Rectal smooth muscle tissue (tissue), 1 donor: Measurements from ENCODE around the gene MAMLD1.

Experiments used
- H3K27ac ChIP-seq: one replicate; pipeline ENCODE4 v1.7.0; 2013; ENCODE audit warnings: low read depth, low read length, inconsistent platforms
- H3K27me3 ChIP-seq: one replicate; pipeline ENCODE4 v1.7.0; 2013; ENCODE audit warnings: low read length; ENCODE audit not compliant: control insufficient read depth, insufficient read depth
- H3K36me3 ChIP-seq: one replicate; pipeline ENCODE4 v1.7.0; 2013; ENCODE audit warnings: low read length; ENCODE audit not compliant: control insufficient read depth, insufficient read depth
- H3K4me1 ChIP-seq: one replicate; pipeline ENCODE4 v1.7.0; 2013; ENCODE audit warnings: low read length; ENCODE audit not compliant: control insufficient read depth, insufficient read depth
- H3K4me3 ChIP-seq: one replicate; pipeline ENCODE4 v1.7.0; 2013; ENCODE audit warnings: low read length
- H3K9ac ChIP-seq: one replicate; pipeline ENCODE4 v1.7.0; 2013; ENCODE audit warnings: low read length

MAMLD1 gene

DNA sequence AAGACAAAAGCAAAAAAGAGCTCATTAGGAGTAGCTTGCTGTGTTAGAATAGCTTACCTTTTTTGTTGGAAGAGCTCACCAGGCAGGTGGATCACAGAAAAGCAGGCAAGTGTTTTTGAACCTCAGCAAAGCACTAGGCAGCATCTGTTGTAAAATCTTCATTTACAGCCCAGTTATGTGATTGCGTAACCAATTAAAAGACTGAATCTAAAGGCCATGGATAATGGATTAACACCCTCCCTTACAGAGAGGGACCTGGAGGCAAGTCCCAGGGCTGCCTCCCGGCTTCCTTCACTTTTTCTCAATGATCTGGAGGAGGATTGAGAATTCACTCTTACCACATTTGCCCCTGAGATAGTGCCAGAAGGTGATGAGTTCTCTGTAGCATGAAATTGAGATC, 51.1 kb downstream of the MAMLD1 start:
- no peaks in the 10 kb centered on the region for H3K4me1 ChIP-seq
- no peak overlapping the region for H3K27ac ChIP-seq
- no peaks in the 10 kb centered on the region for H3K36me3 ChIP-seq
- no peak overlapping the region for H3K4me3 ChIP-seq
- H3K27me3 ChIP-seq = no peaks in the 10 kb centered on the region
- no peak overlapping the region for H3K9ac ChIP-seq

DNA sequence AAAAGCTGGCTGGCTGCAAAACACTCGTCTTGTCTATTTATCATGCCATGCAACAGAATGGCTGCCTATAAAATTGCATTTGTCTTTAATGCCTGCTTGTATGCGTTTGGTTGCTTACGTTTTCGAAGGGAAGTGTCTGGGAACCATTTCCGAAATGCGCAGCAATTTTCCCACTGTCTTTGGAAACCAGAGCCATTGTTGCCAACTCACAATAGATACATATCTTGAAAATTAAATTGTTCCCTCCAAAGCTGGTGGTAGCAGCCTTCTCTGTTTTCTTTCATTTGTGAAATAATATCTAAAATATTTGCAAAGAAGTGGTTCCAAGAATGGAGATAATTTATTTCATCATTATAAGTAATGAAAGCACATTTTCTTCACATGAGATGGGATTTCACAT, 53.4 kb downstream of the MAMLD1 start:
- Histone ChIP-seq H3K36me3 (no peaks in the 10 kb centered on the region), H3K9ac (no peak overlapping the region), H3K27ac (no peak overlapping the region), H3K4me1 (no peaks in the 10 kb centered on the region), H3K27me3 (no peaks in the 10 kb centered on the region), H3K4me3 (no peak overlapping the region)

DNA sequence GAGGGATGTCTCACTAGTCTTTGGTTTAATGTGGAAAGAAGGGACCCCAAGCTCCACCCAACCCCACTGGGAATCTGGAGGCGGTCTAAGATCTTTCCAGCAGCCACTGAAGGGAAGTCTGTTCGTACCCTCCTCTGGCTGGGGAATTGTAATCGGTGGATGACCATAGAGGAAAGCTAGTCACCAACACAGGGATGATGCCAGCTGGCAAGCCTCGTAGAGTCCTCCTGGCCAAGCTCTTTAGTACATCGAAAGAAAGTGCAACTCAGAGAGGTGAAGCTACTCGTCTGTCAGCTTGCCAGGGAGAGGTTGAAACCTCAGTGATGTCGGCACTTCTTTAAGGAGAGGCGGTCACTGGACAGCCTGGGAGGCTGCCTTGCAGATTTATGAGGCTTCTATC, 58.7 kb downstream of the MAMLD1 start:
- no peaks in the 10 kb centered on the region for H3K27me3 ChIP-seq
- no peak overlapping the region for H3K27ac ChIP-seq
- H3K4me1 ChIP-seq = no peaks in the 10 kb centered on the region
- H3K9ac ChIP-seq = no peak overlapping the region
- H3K4me3 ChIP-seq = no peak overlapping the region
- H3K36me3 ChIP-seq = no peaks in the 10 kb centered on the region

DNA sequence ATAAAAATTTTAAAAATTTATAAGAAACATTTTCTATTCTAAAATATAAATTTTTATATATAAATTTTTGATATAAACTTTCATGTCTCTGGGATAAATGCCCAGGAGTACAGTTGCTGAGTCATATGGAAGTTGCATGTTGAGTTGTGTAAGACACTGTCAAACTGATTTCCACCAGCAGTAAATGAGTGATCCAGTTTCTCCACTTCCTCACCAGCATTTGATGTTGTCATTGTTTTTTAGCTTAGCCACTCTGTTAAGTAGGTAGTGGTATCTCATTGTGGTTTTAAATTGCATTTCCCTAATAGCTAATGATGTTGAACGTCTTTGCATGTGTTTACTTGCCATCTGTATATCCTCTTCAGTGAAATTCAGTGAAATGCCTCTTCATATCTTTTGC, 66.5 kb downstream of the MAMLD1 start:
- Histone ChIP-seq H3K27me3 (no peaks in the 10 kb centered on the region), H3K4me1 (no peaks in the 10 kb centered on the region), H3K4me3 (no peak overlapping the region), H3K36me3 (no peaks in the 10 kb centered on the region), H3K9ac (no peak overlapping the region), H3K27ac (no peak overlapping the region)

DNA sequence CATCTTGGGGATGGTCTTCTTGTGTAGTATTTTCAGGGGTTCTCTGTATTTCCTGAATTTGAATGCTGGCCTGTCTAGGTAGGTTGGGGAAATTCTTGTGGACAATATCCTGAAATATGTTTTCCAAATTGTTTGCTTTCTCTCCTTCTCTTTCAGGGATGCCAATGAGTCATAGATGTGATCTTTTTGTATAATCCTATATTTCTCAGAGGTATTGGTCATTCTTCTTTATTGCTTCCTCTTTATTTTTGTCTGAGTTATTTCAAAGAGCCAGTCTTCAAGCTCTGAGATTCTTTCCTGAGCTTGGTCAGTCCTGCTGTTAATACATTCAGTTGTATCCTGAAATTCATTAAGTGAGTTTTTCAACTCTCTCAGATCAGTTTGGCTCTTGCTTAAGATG, 73.1 kb downstream of the MAMLD1 start:
- H3K27me3 ChIP-seq = no peaks in the 10 kb centered on the region
- H3K9ac ChIP-seq = no peak overlapping the region
- no peak overlapping the region for H3K4me3 ChIP-seq
- H3K4me1 ChIP-seq = no peaks in the 10 kb centered on the region
- H3K36me3 ChIP-seq = no peaks in the 10 kb centered on the region
- H3K27ac ChIP-seq = no peak overlapping the region

DNA sequence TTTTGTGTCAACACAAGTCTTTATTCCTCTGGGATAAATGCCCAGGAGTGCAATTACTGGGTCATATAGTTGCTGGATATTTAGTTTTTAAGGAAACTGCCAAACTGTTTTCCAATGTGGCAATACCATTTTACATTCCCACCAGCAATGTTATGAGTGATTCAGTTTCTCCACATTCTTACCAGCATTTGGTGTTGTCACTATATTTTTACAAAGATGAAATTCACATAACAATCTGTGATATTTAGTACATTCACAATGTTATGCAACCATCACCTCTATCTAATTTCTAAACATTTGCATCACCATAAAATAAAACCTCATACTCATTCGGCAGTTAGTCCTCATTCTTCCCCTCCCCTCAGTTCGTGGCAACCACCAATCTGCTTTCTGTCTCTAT, 75.0 kb downstream of the MAMLD1 start:
- H3K36me3 ChIP-seq = no peaks in the 10 kb centered on the region
- H3K4me3 ChIP-seq = no peak overlapping the region
- no peak overlapping the region for H3K27ac ChIP-seq
- no peaks in the 10 kb centered on the region for H3K27me3 ChIP-seq
- H3K4me1 ChIP-seq = no peaks in the 10 kb centered on the region
- H3K9ac ChIP-seq = no peak overlapping the region

DNA sequence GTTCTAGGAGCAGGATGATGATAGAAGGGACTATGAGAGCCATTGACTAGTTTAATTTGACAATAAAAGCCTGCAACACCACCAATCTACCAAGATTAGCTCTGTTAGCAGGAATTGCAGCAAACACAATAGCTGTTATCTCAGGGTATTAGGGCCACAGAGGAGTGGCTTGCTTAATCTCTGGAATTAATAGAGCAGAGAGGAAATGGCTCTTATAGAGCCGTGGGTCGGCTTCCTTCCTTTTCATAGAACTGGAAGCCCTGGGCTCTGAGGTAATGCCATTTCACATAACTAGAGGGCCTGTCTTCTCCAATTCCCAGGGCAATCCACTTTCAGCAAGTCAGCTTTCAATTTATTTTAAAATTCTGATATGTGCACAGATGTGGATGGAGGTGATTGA, 83.0 kb downstream of the MAMLD1 start:
- Histone ChIP-seq H3K27me3 (no peaks in the 10 kb centered on the region), H3K36me3 (no peaks in the 10 kb centered on the region), H3K4me1 (no peaks in the 10 kb centered on the region), H3K9ac (no peak overlapping the region), H3K27ac (no peak overlapping the region), H3K4me3 (no peak overlapping the region)

DNA sequence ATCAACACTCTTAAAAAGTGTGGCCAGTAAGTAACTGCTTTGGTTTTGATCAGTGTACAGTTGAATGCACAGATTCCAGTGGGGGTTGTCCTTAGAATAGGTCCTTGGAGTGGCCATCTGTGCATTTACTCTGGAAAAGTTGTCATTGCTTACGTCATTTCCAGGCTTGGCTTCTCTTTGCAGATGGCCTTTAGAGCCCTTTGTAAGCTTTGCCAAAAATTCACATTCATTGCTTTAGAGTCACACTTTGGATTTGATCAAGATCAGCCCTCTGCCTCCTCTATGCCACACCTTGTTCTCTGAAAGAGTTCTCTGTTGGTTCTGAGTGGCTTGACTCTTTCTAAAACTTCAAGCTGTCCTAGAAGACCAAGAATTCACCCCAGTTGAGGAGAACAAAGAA, 83.9 kb downstream of the MAMLD1 start:
- no peaks in the 10 kb centered on the region for H3K4me1 ChIP-seq
- no peak overlapping the region for H3K9ac ChIP-seq
- H3K36me3 ChIP-seq = no peaks in the 10 kb centered on the region
- H3K4me3 ChIP-seq = no peak overlapping the region
- H3K27ac ChIP-seq = no peak overlapping the region
- no peaks in the 10 kb centered on the region for H3K27me3 ChIP-seq

DNA sequence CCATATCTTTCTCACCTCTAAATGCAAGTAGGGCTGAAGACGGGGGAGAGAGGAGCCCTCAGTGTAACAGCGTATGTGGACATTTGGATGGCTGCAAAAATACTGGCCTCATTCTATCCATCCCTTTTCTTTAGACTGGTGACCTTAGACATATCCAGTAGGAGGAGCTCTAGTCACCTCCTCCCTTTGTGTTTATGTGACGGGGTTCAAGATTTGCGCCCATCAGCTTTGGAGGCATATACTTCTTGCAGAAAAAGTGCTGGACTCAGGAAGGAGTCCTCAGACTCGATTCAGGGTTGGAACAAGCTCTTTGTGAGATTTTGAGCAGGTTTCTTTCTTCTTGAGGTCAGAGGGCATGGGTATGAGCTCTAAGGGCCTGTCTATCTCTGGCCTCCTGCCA, 86.2 kb downstream of the MAMLD1 start:
- Histone ChIP-seq H3K27me3 (no peaks in the 10 kb centered on the region), H3K27ac (no peak overlapping the region), H3K36me3 (no peaks in the 10 kb centered on the region), H3K9ac (no peak overlapping the region), H3K4me1 (no peaks in the 10 kb centered on the region), H3K4me3 (no peak overlapping the region)

DNA sequence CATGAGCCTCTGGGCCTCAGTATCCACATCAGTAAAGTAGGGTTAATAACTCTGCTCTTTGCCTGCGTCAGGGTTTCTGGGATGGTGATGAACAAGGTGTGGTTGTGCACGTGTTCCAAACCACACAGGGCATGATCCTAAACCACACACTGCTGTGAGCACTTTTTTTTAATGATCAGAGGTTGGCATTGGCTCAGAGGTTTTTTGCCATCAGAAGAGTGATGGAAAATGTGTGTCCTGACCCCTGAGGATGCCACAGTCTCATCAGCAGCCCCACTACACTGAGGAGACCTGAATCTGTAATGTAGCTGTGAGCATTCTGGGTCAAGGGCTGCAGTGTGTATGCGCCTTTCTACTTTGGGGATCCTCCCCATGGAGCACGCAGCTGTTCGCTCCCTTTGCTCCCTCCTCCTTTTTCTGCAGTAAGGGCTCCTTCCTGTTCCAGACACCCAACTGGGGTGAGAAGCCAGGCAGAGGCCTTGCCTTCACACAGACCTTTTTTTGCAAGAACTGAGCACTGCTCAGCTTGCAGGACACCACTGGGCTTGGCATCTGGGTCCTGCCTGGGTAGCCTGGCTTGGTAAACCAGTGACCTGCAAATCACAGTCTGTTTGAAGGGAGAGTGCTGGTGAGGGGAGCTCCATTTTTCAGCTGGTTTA, 87.5 kb downstream of the MAMLD1 start:
- no peaks in the 10 kb centered on the region for H3K4me1 ChIP-seq
- no peak overlapping the region for H3K4me3 ChIP-seq
- H3K27ac ChIP-seq = no peak overlapping the region
- H3K36me3 ChIP-seq = no peaks in the 10 kb centered on the region
- H3K27me3 ChIP-seq = no peaks in the 10 kb centered on the region
- no peak overlapping the region for H3K9ac ChIP-seq

DNA sequence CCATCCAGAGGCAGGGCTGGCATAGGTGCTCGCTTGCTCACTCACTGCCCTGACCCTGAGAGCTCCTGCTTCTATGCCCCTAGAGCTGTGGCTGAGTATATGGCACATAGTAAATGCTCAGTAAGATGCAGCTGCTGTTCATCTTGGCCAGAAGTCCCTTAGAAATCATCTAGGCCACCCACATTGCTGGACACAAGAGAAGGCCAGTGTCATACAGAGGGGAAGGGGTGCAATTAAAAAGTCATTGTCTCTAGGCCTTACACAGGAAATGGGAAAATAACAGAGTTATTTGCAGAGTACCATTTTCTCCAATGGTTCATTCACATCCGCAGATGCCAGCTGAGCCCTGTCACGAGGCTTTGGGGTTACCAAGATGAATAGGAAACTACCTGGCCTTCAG, 88.8 kb downstream of the MAMLD1 start:
- Histone ChIP-seq H3K27ac (no peak overlapping the region), H3K4me1 (no peaks in the 10 kb centered on the region), H3K36me3 (no peaks in the 10 kb centered on the region), H3K27me3 (no peaks in the 10 kb centered on the region), H3K9ac (no peak overlapping the region), H3K4me3 (no peak overlapping the region)

DNA sequence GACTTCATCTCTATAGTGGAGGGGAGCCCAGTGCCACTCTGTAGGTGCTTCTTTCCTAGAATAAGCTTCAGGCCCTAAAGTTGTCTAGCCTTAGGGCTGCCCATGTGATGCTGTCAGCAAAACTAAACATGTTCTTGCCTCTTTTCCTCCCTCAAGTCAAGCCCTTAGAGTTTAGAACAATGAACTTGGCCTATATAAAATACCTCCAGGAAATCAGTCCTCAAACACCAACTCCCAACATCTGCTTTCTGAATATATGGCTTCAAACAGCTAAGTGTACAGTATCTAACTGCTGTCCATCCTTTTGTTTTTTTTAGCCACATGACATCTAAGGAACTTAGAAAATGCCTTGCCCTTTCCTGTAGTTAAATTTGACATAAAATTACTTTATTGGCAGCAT, 91.0 kb downstream of the MAMLD1 start:
- H3K4me3 ChIP-seq = no peak overlapping the region
- H3K4me1 ChIP-seq = no peaks in the 10 kb centered on the region
- no peak overlapping the region for H3K9ac ChIP-seq
- H3K27ac ChIP-seq = no peak overlapping the region
- H3K36me3 ChIP-seq = no peaks in the 10 kb centered on the region
- H3K27me3 ChIP-seq = no peaks in the 10 kb centered on the region

DNA sequence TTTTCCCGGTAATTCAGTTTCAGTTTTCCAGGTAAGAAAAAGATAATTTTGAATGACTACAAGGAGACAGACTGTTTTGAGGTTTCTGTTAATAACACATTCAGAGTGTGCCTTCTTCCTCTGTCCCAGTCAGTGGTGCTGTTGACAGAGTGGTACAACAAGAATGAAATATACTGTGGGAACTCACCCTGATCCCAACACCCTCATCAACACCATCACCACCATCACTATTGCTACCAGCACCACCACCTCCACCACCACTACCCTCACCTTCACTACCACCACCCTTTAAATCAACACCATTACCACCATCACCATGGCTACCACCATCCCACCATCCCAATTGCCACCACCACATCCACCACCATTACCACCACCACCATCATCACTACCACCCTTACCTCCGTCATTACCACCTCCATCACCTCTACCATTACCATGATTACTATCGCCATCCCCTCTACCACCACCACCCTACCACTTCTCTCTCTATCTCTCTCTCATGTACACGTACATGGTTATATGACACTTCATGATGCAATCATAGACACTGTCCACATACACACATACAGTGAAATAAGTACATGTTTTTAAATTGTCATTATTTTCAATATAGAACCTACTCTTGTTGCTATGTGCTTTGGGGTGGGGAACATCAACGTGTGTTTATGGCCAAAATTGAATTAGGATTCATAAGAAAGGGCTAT, 91.5 kb downstream of the MAMLD1 start:
- H3K4me1 ChIP-seq = no peaks in the 10 kb centered on the region
- no peaks in the 10 kb centered on the region for H3K36me3 ChIP-seq
- no peak overlapping the region for H3K27ac ChIP-seq
- H3K9ac ChIP-seq = no peak overlapping the region
- H3K27me3 ChIP-seq = no peaks in the 10 kb centered on the region
- no peak overlapping the region for H3K4me3 ChIP-seq
